H1 (cell line): ENCODE measurements around the gene INTS1. TPM values are rescaled to one million over a fixed set of nuclear protein-coding genes. Genes with fewer than 3 reads are reported as not detected.
"Not testable (repeated sequence)": the region's sequence is repeated elsewhere in the genome, so short reads cannot be mapped to it uniquely, and the experiment has no call there.

Source experiments
- CTCF ChIA-PET: fragments of 300-600 bp; sonication (Branson Sonifier 250); formaldehyde crosslinking; loops from one replicate; lab custom pipeline; 2021; ENCODE audit not compliant: partially characterized antibody; lab: Charles Lee
- POLR2A ChIA-PET: fragments of 300-600 bp; sonication (Branson Sonifier 250); formaldehyde crosslinking; loops from one replicate; lab custom pipeline; 2021; ENCODE audit warnings: inconsistent platforms; ENCODE audit not compliant: partially characterized antibody; lab: Charles Lee
- DNase-seq, 2 experiments: peaks; one replicate each; pipeline versions ENCODE4 v3.0.0 to v3.0.0-alpha.2; 2010 to 2022; ENCODE audit warnings: low spot score in 2 of 2, low read depth in 1 of 2, mixed read lengths in 1 of 2
- FAIRE-seq: peaks from 2 replicates; lab custom pipeline; 2011; peaks lifted over from hg19 to GRCh38; lab: Jason Lieb, UNC
- H2AFZ ChIP-seq: 2 replicates; pipeline ENCODE4 v1.8.1; 2012; ENCODE audit warnings: low read length, inconsistent platforms
- H2AK5ac ChIP-seq: 2 replicates; pipeline ENCODE4 v1.6.1; 2013; ENCODE audit warnings: low read depth, low read length
- H2BK120ac ChIP-seq: replicated peaks from 2 replicates; pipeline ENCODE3; 2013; ENCODE audit warnings: low read depth, low read length, inconsistent platforms
- H2BK12ac ChIP-seq: 2 replicates; pipeline ENCODE4 v1.6.1; 2013; ENCODE audit warnings: low read depth, low read length
- H2BK15ac ChIP-seq: 2 replicates; pipeline ENCODE4 v1.6.1; 2013; ENCODE audit warnings: low read length
- H2BK20ac ChIP-seq: 2 replicates; pipeline ENCODE4 v1.6.1; 2013; ENCODE audit warnings: low read length
- H2BK5ac ChIP-seq: 2 replicates; pipeline ENCODE4 v1.6.1; 2013; ENCODE audit warnings: low read depth, low read length
- H3K14ac ChIP-seq: 2 replicates; pipeline ENCODE4 v1.6.1; 2013; ENCODE audit warnings: inconsistent platforms; ENCODE audit not compliant: insufficient read length
- H3K18ac ChIP-seq: 2 replicates; pipeline ENCODE4 v1.6.1; 2013; ENCODE audit warnings: low read length; ENCODE audit errors: extremely low read depth
- H3K23ac ChIP-seq: 2 replicates; pipeline ENCODE4 v1.6.1; 2013; ENCODE audit warnings: inconsistent platforms; ENCODE audit not compliant: insufficient read length
- H3K23me2 ChIP-seq: 2 replicates; pipeline ENCODE4 v1.6.1; 2013; ENCODE audit warnings: low read depth, low read length
- H3K27ac ChIP-seq: 2 replicates; pipeline ENCODE4 v1.6.1; 2011; ENCODE audit warnings: low read depth, low read length, inconsistent platforms
- H3K27me3 ChIP-seq, 4 experiments: replicated peaks in 1 of 4; 1 replicate in 1 of 4; 2 replicates in 3 of 4; pipeline versions ENCODE4 v1.6.1 to v1.8.1; 2011 to 2013; ENCODE audit warnings: low read length in 3 of 4, mild to moderate bottlenecking in 3 of 4, inconsistent platforms in 2 of 4, mixed read lengths in 2 of 4, moderate library complexity in 1 of 4; ENCODE audit not compliant: control insufficient read depth in 3 of 4, insufficient read depth in 3 of 4; ENCODE audit errors: extremely low read depth in 1 of 4
- H3K36me3 ChIP-seq, 4 experiments: 2 replicates each; pipeline versions ENCODE4 v1.6.1 to v1.8.1; 2011 to 2013; ENCODE audit warnings: mild to moderate bottlenecking in 4 of 4, low read length in 3 of 4, moderate library complexity in 2 of 4, control low read depth in 1 of 4, inconsistent platforms in 1 of 4; ENCODE audit not compliant: insufficient read depth in 4 of 4, control insufficient read depth in 2 of 4
- H3K4ac ChIP-seq: replicated peaks from 2 replicates; pipeline ENCODE3; 2013; ENCODE audit warnings: low read length, low read depth, mixed read lengths, inconsistent platforms; ENCODE audit not compliant: insufficient read length
- H3K4me1 ChIP-seq, 4 experiments: replicated peaks in 1 of 4; 1 replicate in 1 of 4; 2 replicates in 3 of 4; pipeline versions ENCODE4 v1.6.1 to v1.8.1; 2011 to 2013; ENCODE audit warnings: low read length in 3 of 4, inconsistent platforms in 2 of 4, mixed read lengths in 1 of 4; ENCODE audit not compliant: insufficient read depth in 4 of 4, control insufficient read depth in 3 of 4
- H3K4me2 ChIP-seq, 2 experiments: 2 replicates each; pipeline versions ENCODE4 v1.6.1 to v1.8.1; 2011 to 2013; ENCODE audit warnings: low read depth in 2 of 2, low read length in 2 of 2, control low read depth in 1 of 2, inconsistent platforms in 1 of 2, mild to moderate bottlenecking in 1 of 2; ENCODE audit not compliant: insufficient read depth in 1 of 2
- H3K4me3 ChIP-seq, 4 experiments: fragments of 200-600, 300-600 bp in 1 of 4; sonication (generic), shearing (Covaris generic), sonication (Bioruptor Twin) in 1 of 4; 2 replicates each; pipeline versions ENCODE4 v1.5.1 to v1.8.1; 2011 to 2016; ENCODE audit warnings: low read length in 4 of 4, low read depth in 3 of 4, control low read depth in 2 of 4, inconsistent platforms in 2 of 4, mild to moderate bottlenecking in 2 of 4, mixed read lengths in 1 of 4, moderate library complexity in 1 of 4; ENCODE audit not compliant: insufficient read depth in 2 of 4; ENCODE audit errors: extremely low read depth in 1 of 4
- H3K56ac ChIP-seq: replicated peaks from 2 replicates; pipeline ENCODE3; 2013; ENCODE audit warnings: low read depth, mild to moderate bottlenecking, mixed read lengths, low read length, inconsistent platforms; ENCODE audit not compliant: insufficient read length
- H3K79me1 ChIP-seq: 2 replicates; pipeline ENCODE4 v1.6.1; 2013; ENCODE audit warnings: low read depth, low read length, control low read depth
- H3K79me2 ChIP-seq, 2 experiments: 2 replicates each; pipeline versions ENCODE4 v1.6.1 to v1.8.1; 2012 to 2013; ENCODE audit warnings: low read length in 2 of 2, mild to moderate bottlenecking in 2 of 2, inconsistent platforms in 1 of 2; ENCODE audit not compliant: insufficient read depth in 2 of 2, control insufficient read depth in 1 of 2
- H3K9ac ChIP-seq, 4 experiments: replicated peaks in 1 of 4; 1 replicate in 1 of 4; 2 replicates in 3 of 4; pipeline versions ENCODE4 v1.6.1 to v1.8.1; 2011 to 2013; ENCODE audit warnings: low read depth in 3 of 4, low read length in 3 of 4, control low read depth in 2 of 4, mild to moderate bottlenecking in 2 of 4, moderate library complexity in 2 of 4, inconsistent platforms in 1 of 4; ENCODE audit errors: extremely low read depth in 1 of 4
- H3K9me3 ChIP-seq, 2 experiments: 2 replicates each; pipeline versions ENCODE4 v1.6.1 to v1.8.1; 2012 to 2013; ENCODE audit warnings: mild to moderate bottlenecking in 2 of 2, moderate library complexity in 2 of 2, control low read depth in 1 of 2, inconsistent platforms in 1 of 2, low read depth in 1 of 2, low read length in 1 of 2, mixed read lengths in 1 of 2; ENCODE audit not compliant: insufficient read depth in 2 of 2
- H4K20me1 ChIP-seq, 2 experiments: replicated peaks in 1 of 2; 2 replicates each; pipeline versions ENCODE3 to v1.8.1; 2011 to 2013; ENCODE audit warnings: inconsistent platforms in 2 of 2, low read length in 2 of 2, mild to moderate bottlenecking in 1 of 2; ENCODE audit not compliant: insufficient read depth in 2 of 2, control insufficient read depth in 1 of 2
- H4K5ac ChIP-seq: 2 replicates; pipeline ENCODE4 v1.6.1; 2013; ENCODE audit warnings: low read length, low read depth, mixed read lengths, inconsistent platforms; ENCODE audit not compliant: insufficient read length
- H4K8ac ChIP-seq: 2 replicates; pipeline ENCODE4 v1.8.0; 2013; ENCODE audit warnings: mild to moderate bottlenecking, moderate library complexity, low read length, inconsistent platforms; ENCODE audit not compliant: insufficient read depth; ENCODE audit errors: extremely low read depth
- H4K91ac ChIP-seq: replicated peaks from 2 replicates; pipeline ENCODE3; 2013; ENCODE audit warnings: low read length, mixed read lengths, inconsistent platforms; ENCODE audit not compliant: insufficient read length
- ASH2L ChIP-seq: fragments of 200-600, 300-600 bp; sonication (generic); IDR thresholded peaks from one replicate; pipeline ENCODE4 v1.7.1; 2017; ENCODE audit warnings: low read length
- BCL11A ChIP-seq, 2 experiments: IDR thresholded peaks; one replicate each; pipeline ENCODE4 v1.6.1; 2011; ENCODE audit warnings: low read depth in 2 of 2, low read length in 2 of 2, mild to moderate bottlenecking in 2 of 2
- KDM4A ChIP-seq: IDR thresholded peaks from one replicate; pipeline ENCODE4 v1.7.1; 2012; ENCODE audit warnings: low read depth, mild to moderate bottlenecking, moderate library complexity, low read length, inconsistent platforms; ENCODE audit not compliant: severe bottlenecking
- SIRT6 ChIP-seq: IDR thresholded peaks from one replicate; pipeline ENCODE4 v1.7.1; 2012; ENCODE audit warnings: low read length, inconsistent platforms
- WGBS, 2 experiments: shearing (Covaris generic) in 1 of 2; methylation state at CpG; one replicate each; pipeline versions ENCODE4 v1.1.6 to v1.1.7; 2013 to 2015; ENCODE audit warnings: low lambda C conversion rate in 2 of 2, mixed read lengths in 2 of 2, inconsistent platforms in 1 of 2, low coverage in 1 of 2, missing lambda C conversion rate in 1 of 2; ENCODE audit not compliant: insufficient replicate concordance in 2 of 2, insufficient coverage in 1 of 2, insufficient read length in 1 of 2; ENCODE audit errors: extremely low coverage in 1 of 2, missing lambda C conversion rate in 1 of 2; 5-methylcytosine and 5-hydroxymethylcytosine counted together
- polyA plus RNA-seq, 7 experiments: library from polyadenylated mRNA; depleted of rRNA in 3 of 7; stranded (reverse) in 5 of 7; unstranded in 2 of 7; fragments of >200 nt in 5 of 7; fragments of 200-250 nt in 2 of 7; gene quantifications; 1 replicate in 5 of 7; 2 replicates in 1 of 7; 4 replicates in 1 of 7; pipeline versions ENCODE4 v1.2.1 to v1.2.3, GENCODE V29; 2011 to 2013; ENCODE audit warnings: missing spikeins in 2 of 7, mixed read lengths in 2 of 7
- total RNA-seq: library from RNA; stranded (reverse); fragmentation: NEBNext Ultra II Directional; extraction: Animal tissue kit (Norgen Biotek cat#: 25700); gene quantifications from 2 replicates; pipeline ENCODE4 v1.2.1, GENCODE V29; 2021

INTS1 gene
- total and polyA plus RNA-seq, 2 of the 8 experiments (the other 6 are each of a cell fraction or from before 2014, with no cell fraction given), result 76.9 to 104 TPM

- TF ChIP-seq ASH2L (no peak), BCL11A (IDR thresholded peaks at IDR 0.05; ENCODE audit: low read depth in 2 of 2, low read length in 2 of 2) (no peak), SIRT6 (no peak), KDM4A (no peak)
Observed at GRCh38 chr7:1516586-1517251, 12.5 kb upstream of the INTS1 start (continued).

DNA sequence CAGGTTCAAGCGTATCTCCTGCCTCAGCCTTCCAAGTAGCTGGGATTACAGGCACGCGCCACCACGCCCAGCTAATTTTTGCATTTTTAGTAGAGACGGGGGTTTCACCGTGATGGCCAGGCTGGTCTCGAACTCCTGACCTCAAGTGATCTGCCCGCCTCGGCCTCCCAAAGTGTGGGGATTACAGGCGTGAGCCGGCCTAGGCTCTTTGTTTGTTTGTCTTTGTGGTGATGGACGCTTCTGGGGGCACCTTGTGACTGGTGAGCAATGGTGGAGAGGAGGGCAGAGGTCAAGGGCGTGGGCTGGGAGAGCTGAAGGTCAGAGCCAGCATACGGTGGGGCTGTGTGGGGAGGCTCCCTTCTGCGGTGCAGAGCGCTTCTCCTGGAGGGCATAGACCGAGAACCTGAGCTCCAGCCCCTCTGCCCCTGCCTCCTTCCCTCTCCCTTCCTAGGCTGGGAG, 11.3 kb upstream of the INTS1 start:
- H3K9ac ChIP-seq, H3K4me3 ChIP-seq, FAIRE-seq, H4K5ac ChIP-seq, H3K4ac ChIP-seq, H2BK120ac ChIP-seq, H3K18ac ChIP-seq, DNase-seq, H3K23me2 ChIP-seq, H2BK5ac ChIP-seq, H4K20me1 ChIP-seq, H3K36me3 ChIP-seq, H2BK12ac ChIP-seq, H2BK20ac ChIP-seq, H2AFZ ChIP-seq, H3K27ac ChIP-seq, H3K23ac ChIP-seq, H2AK5ac ChIP-seq, H3K4me1 ChIP-seq, H3K56ac ChIP-seq, H3K9me3 ChIP-seq, H3K27me3 ChIP-seq, H3K4me2 ChIP-seq, H2BK15ac ChIP-seq, H3K79me2 ChIP-seq, H3K14ac ChIP-seq, H3K79me1 ChIP-seq: not testable (repeated sequence)
- peak overlapping the region; percentile 65 for H4K91ac ChIP-seq
- CTCF ChIA-PET, result interaction anchor here (0.6 to 1.6 kb wide), 5 partner anchors 10 to 814 kb away, joined by 3 to 4 read pairs (median 4); partner anchors contain the start of gene TMEM184A
- 93% methylated on average over 17 of the region's 17 CpGs; no CpG with 5 or more reads in 1 of the 2 experiments for WGBS, 2 experiments
- peak overlapping the region; percentile 71; the same call in 1 of the 2 replicates for H4K8ac ChIP-seq
- POLR2A ChIA-PET, result interaction anchor here (0.6 to 1.0 kb wide), 3 partner anchors 19 to 1106 kb away, joined by 3 to 4 read pairs (median 4); no protein-coding TSS in a partner anchor
